ENCODE measurements around the gene TDRD6.
"Not testable (repeated sequence)": the region's sequence is repeated elsewhere in the genome, so short reads cannot be mapped to it uniquely, and the experiment has no call there.

The TDRD6 gene

GRCh38 chr6:46744159-46744725 is 56.6 kb downstream of the TDRD6 start:
- not testable (repeated sequence) for DNase-seq

DNA sequence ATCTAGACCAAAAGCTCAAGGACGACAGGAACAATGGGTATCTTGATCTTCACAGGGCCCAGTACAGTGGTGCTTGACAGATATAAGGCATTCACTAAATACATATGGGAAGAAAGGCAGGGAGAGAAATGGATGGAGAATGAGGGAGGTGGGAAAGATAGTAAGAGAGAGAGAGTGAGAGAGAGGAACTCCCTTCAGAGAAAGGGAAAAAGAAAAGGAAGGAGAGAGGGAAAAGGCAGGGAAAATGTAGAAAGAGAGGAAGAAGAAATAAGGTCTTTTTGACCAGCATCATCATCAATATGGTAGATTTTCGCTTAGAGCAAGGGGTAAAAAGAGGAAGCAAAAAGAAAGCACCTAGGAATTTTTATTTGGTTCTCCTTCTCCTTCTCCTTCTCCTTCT is 58.3 kb downstream of the TDRD6 start:
- no peak for DNase-seq

GRCh38 chr6:46746696-46747095 is 59.0 kb downstream of the TDRD6 start, which contains the start of gene ANKRD66:
TSS of gene ANKRD66 (plus strand) at chr6:46746933. CDS start at chr6:46751949, 5,016 bp downstream.
- DNase-seq = no peak

DNA sequence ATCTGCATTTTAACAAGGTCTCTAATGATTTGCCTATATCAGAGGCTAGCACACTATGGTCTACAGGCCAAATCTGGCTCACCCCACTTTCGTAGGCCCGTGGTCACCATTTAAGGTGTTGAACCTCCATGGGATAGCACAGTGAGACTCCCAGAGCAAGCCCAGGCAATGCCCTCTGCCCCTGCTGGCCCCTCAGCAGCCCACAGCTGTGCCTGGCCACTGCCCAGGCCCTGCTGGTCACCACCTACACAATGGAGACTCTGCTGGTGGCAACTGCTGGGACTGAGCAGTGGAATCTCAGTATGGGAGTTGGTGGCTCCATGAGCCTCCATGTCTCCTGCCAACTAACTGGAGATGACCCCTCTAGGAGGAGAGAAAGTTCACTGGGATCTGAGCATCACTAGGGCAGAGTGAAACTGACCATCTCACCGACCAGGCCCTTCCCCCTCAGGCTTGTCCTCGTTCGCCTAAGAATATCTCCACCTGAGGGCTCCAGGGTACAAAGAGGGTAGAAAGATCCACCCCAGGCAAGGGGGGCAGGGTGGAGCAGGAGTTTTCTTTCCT is 61.3 kb downstream of the TDRD6 start:
- DNase-seq = no peak

DNA sequence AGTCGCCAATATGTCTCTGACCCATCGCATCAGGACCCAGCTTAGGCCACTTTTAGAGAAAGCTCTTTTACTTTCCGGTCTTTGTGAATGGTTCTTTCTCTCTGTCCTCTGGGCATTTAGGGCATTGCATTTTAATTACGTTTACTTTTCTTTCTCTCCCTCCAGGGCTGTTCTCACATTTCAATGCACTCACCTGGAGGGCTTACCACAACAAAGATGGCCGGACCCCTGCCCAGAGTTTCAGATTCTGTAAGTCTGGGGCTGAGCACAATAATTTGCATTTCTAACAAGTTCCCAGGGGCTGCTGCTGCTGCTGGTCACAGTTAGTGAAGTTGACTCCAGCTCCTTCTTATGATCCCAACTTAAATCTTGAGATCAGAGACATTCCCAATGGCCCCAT is 62.0 kb downstream of the TDRD6 start:
- no peak for DNase-seq

DNA sequence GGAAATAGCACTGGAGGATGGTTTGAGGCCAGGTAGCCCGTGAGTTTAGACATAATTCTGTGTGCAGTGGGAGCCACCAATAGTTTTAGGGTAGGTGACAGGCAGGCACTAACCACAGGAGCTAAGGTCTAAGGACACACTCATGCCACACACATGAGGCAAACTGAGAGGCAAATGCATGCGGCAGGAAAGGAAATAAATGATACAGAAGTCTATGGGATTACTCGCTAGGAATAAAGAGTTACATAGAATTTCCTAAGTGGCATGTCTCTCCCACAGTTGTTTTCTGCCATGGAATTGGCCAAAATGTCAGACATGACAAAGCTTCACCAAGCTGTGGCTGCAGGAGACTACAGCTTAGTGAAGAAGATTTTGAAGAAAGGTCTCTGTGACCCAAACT is 64.0 kb downstream of the TDRD6 start:
- no peak for DNase-seq
